GM12801 (cell line): Measurements from ENCODE around the gene NAV2.

Experiments used
- CTCF ChIP-seq: IDR thresholded peaks from one replicate; pipeline ENCODE4 v1.5.1; 2011; ENCODE audit warnings: control low read depth; ENCODE audit not compliant: insufficient read length; ENCODE audit errors: extremely low read depth

Gene NAV2

GRCh38 chr11:20015529-20016427 is 303.1 kb downstream of the NAV2 start:
- TF ChIP-seq CTCF: no peak

- no peak for TF ChIP-seq CTCF
Measured at GRCh38 chr11:20016526-20016925, 303.9 kb downstream of the NAV2 start.

- TF ChIP-seq CTCF: no peak
Measured at GRCh38 chr11:20017320-20017719, 304.7 kb downstream of the NAV2 start.

GRCh38 chr11:20020198-20020597 is 307.6 kb downstream of the NAV2 start:
- no peak for TF ChIP-seq CTCF

- no peak for TF ChIP-seq CTCF
Measured at GRCh38 chr11:20020716-20021115, 308.1 kb downstream of the NAV2 start.

- no peak for TF ChIP-seq CTCF
Measured at GRCh38 chr11:20021212-20021611, 308.6 kb downstream of the NAV2 start.

- TF ChIP-seq CTCF: no peak
Measured at GRCh38 chr11:20021771-20022362, 309.2 kb downstream of the NAV2 start.
